HG03280 (cell line): ENCODE data around the gene ITGAD.

Source experiments
- ATAC-seq: cut with Tn5 transposase; IDR thresholded peaks from one replicate; pipeline ENCODE4 v1.9.1; 2021; ENCODE audit warnings: mild to moderate bottlenecking, moderate library complexity; ENCODE audit not compliant: unreplicated experiment

The ITGAD gene

GRCh38 chr16:31473264-31473984, 80.3 kb downstream of the ITGAD start:
- ATAC-seq, result no peak

- ATAC-seq, result no peak
Measured at GRCh38 chr16:31474173-31474714, 81.1 kb downstream of the ITGAD start.

- ATAC-seq, result no peak
Measured at GRCh38 chr16:31474773-31475738, 81.9 kb downstream of the ITGAD start.

- no peak for ATAC-seq
Measured at GRCh38 chr16:31475946-31476302, 82.8 kb downstream of the ITGAD start.
